AG04450 (cell line): ENCODE data around the gene GBP5. TPM values are rescaled to one million over a fixed set of nuclear protein-coding genes. Genes with fewer than 3 reads are reported as not detected.

Experiments
- CTCF ChIA-PET: fragments of 300-600, 350-600 bp; formaldehyde crosslinking; extraction: SDS; loops from one replicate; lab custom pipeline; 2022; ENCODE audit warnings: antibody characterized with exemption, inconsistent platforms; lab: Charles Lee
- POLR2A ChIA-PET: fragments of 350-600 bp; formaldehyde crosslinking; extraction: SDS; loops from one replicate; lab custom pipeline; 2021; ENCODE audit warnings: antibody characterized with exemption, inconsistent platforms; lab: Yijun Ruan, JAX
- DNase-seq: peaks from one replicate; pipeline ENCODE4 v3.0.0-alpha.2; 2011; ENCODE audit warnings: low read depth, low spot score
- H3K27ac ChIP-seq: one replicate; pipeline ENCODE4 v1.5.1; 2012; ENCODE audit warnings: low read depth, low read length, control low read depth
- H3K27me3 ChIP-seq: one replicate; pipeline ENCODE4 v1.6.0; 2012; ENCODE audit warnings: low read length; ENCODE audit not compliant: control insufficient read depth, insufficient read depth
- H3K4me3 ChIP-seq: 2 replicates; pipeline ENCODE4 v1.5.1; 2011; ENCODE audit warnings: mild to moderate bottlenecking, low read depth, low read length, control low read depth
- H3K9me3 ChIP-seq: 2 replicates; pipeline ENCODE4 v1.5.1; 2012; ENCODE audit warnings: low read length; ENCODE audit not compliant: control insufficient read depth, insufficient read depth
- polyA plus RNA-seq: library from polyadenylated mRNA; depleted of rRNA; stranded (reverse); fragments of >200 nt; gene quantifications from 2 replicates; pipeline ENCODE4 v1.2.3, GENCODE V29; 2011
- TF ChIP-seq, protein P1 (sequence below): IDR thresholded peaks from 2 replicates; pipeline ENCODE4 v1.5.1; 2011; ENCODE audit warnings: low read depth, low read length, control low read depth, inconsistent platforms

Gene GBP5
- polyA plus RNA-seq, 1 experiment: not detected

DNA sequence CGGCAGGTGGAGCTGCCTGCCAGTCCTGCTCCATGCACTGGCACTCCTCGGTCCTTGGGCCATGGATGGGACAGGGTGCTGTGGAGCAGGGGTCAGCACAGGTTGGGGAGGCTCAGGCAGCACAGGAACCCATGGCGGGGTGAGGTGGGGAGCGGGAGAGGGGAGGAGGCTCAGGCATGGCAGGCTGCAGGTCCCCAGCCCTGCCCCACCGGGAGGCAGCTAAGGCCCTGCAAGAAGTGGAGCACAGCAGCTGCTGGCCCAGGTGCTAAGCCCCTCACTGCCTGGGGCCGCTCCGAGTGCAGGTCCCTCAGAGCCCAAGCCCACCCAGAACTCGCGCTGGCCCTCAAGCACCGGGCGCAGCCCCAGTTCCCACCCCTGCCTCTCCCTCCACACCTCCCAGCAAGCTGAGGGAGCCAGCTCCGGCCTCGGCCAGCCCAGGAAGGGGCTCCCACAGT lies 691 bp upstream of the GBP5 start:
- Histone ChIP-seq H3K4me3 (no peak overlapping the region), H3K9me3 (peaks cover 6% of the 10 kb centered on the region; the same call in 1 of the 2 replicates), H3K27ac (no peak overlapping the region), H3K27me3 (no peaks in the 10 kb centered on the region)
- TF ChIP-seq, protein P1, sequence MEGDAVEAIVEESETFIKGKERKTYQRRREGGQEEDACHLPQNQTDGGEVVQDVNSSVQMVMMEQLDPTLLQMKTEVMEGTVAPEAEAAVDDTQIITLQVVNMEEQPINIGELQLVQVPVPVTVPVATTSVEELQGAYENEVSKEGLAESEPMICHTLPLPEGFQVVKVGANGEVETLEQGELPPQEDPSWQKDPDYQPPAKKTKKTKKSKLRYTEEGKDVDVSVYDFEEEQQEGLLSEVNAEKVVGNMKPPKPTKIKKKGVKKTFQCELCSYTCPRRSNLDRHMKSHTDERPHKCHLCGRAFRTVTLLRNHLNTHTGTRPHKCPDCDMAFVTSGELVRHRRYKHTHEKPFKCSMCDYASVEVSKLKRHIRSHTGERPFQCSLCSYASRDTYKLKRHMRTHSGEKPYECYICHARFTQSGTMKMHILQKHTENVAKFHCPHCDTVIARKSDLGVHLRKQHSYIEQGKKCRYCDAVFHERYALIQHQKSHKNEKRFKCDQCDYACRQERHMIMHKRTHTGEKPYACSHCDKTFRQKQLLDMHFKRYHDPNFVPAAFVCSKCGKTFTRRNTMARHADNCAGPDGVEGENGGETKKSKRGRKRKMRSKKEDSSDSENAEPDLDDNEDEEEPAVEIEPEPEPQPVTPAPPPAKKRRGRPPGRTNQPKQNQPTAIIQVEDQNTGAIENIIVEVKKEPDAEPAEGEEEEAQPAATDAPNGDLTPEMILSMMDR: no peak
- no peak for DNase-seq
- CTCF ChIA-PET: no interaction called here
- POLR2A ChIA-PET: no interaction called here

DNA sequence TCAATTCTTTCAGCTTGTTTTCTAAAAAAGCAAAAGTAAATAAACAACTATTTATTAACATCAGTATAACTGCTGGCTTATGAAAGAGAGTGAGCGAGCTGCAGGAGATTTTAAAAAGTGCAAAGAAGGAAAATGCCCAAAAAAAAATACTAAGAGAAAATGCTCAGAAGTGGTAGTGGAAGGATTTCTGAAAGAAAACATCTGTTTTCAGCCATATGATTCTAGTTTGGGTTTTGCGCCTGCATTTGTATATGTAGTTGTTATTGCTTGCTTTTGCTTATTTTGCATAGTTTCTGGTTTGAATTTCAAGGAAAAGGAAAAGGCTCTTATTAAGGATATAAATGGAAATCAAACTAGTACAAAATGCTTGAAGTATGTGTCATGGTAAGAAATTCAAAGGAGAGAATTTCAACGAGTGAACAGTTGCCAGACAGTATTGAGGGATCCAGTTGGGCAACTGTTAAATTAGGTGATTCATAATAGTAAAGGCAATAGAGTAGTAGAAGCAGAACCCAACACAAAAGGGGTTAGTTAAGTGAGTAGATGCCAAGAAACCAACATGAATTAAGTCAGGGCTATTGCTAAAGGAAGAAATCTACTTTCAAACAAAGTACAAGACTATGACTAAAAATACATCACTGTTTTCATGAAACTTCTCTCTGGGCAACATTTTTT lies 1.2 kb downstream of the GBP5 start:
- H3K4me3 ChIP-seq: no peak overlapping the region
- TF ChIP-seq, protein P1: no peak
- no peaks in the 10 kb centered on the region for H3K27me3 ChIP-seq
- no peak overlapping the region for H3K27ac ChIP-seq
- CTCF ChIA-PET: no interaction called here
- POLR2A ChIA-PET: no interaction called here
- no peak for DNase-seq
- peaks cover 6% of the 10 kb centered on the region; the same call in 1 of the 2 replicates for H3K9me3 ChIP-seq

DNA sequence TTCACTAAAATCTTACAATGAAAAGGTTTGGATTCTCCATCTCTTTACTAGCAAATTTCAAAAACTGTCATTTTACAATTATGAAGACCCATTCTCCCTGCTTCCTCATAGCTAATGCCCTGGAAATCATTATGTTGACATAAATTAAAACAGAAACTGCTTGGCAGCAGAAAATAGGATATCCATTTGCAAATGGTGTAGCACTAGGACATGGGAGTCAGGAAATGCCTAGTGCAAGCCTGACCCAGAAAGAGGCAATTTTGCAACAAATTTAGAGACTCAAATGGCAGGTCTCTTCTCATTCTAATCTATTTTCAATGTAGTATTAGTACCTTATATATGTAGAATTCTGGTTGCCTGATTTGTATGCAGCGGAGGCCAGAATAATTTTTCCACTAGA lies 2.2 kb downstream of the GBP5 start:
- CTCF ChIA-PET: no interaction called here
- DNase-seq: no peak
- Histone ChIP-seq H3K4me3 (no peak overlapping the region), H3K27me3 (no peaks in the 10 kb centered on the region), H3K27ac (no peak overlapping the region), H3K9me3 (peaks cover 6% of the 10 kb centered on the region; the same call in 1 of the 2 replicates)
- POLR2A ChIA-PET: no interaction called here
- TF ChIP-seq, protein P1: no peak

DNA sequence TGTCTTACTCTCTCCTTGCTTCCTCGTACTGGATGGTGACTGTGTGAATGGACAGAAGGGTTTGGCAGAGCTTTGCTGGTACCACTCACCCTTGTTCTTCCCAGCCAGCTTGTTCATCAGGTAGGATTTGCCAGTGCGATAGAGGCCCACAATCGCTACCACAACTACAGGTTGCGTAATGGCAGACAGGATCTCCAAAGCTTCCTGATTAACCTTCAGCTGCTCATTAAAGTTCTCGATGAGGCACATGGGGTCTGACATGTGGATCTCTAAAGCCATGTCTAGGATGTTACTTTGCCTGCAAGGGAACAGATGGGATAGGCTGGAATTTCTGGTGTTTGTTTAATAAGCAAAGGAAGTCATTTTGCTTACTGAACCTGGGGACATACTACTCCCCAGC lies 3.4 kb downstream of the GBP5 start:
- no peak for DNase-seq
- H3K4me3 ChIP-seq: no peak overlapping the region
- H3K9me3 ChIP-seq: peaks cover 6% of the 10 kb centered on the region; the same call in 1 of the 2 replicates
- ChIA-PET CTCF (no interaction called here), POLR2A (no interaction called here)
- H3K27me3 ChIP-seq: no peaks in the 10 kb centered on the region
- no peak overlapping the region for H3K27ac ChIP-seq
- TF ChIP-seq, protein P1: no peak

DNA sequence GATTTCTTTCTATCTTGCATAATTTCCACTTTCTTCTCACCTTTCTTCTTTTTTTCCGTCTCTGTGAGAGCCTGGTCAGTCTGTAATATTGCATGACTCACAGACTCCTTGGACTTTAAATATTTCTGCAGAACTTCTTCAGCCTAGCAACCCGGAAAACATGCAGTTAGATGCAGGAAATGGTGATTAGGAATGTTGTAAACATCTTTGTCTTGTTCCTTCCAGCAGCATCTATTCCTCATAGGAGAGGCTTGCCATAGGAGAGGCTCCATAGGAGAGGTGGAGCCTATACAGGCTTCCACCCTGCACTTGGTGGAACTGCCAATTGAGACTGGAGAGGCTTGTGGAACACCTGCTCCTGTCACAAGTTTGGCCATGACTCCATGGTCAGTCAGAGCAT lies 10.0 kb downstream of the GBP5 start:
- no peaks in the 10 kb centered on the region for H3K27me3 ChIP-seq
- H3K27ac ChIP-seq: no peak overlapping the region
- CTCF ChIA-PET: no interaction called here
- DNase-seq: no peak
- no peak overlapping the region for H3K4me3 ChIP-seq
- POLR2A ChIA-PET: no interaction called here
- no peaks in the 10 kb centered on the region for H3K9me3 ChIP-seq
- TF ChIP-seq, protein P1: no peak
